DMS153 treated with DMSO at 0.1 percent for 48 hours (cell line): ENCODE results near the gene SF1.

Experiments used
- DNase-seq: peaks from one replicate; lab custom pipeline; 2025; ENCODE audit not compliant: unreplicated experiment; lab: John Stamatoyannopoulos, UW

The SF1 gene

DNA sequence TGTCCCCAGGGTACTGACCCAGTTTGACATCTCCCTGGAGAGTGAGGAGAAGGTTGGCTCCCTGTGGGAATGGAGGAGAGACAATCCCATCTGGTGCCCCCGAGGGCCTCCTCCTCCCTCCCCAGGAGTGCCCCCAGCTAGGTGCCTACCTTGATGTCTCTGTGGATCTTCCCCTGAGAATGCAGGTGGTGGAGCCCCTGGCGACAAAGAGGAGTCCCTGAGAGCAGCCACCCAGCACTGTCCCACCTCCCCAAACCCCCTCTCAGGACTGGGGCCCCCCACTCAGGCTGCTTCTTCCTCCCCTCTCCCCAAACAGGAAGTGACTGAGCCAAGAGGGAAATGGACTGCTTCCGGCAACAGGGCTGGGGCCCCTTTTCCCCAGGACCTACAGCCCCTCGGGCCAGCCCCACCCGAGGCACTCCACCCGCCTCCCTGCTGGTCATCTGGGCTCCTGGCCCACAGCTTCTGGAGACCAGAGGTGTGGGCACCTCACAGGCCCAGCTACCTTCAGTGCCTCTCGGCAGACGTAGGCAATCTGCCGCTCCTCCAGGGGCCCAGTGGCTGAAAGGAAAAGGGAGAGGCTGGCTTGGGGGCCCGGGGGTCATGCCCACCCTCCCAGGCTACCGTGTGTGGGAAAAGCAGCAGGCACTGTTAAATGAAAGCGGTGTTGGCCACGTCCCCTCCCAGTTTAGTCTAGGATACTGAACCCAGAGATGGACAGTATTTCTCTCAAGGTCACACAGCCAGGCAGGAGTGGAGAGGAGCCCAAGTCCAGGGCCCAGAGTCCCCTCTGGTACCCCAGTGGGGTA is 23.4 kb upstream of the SF1 start:
- no peak for DNase-seq

DNA sequence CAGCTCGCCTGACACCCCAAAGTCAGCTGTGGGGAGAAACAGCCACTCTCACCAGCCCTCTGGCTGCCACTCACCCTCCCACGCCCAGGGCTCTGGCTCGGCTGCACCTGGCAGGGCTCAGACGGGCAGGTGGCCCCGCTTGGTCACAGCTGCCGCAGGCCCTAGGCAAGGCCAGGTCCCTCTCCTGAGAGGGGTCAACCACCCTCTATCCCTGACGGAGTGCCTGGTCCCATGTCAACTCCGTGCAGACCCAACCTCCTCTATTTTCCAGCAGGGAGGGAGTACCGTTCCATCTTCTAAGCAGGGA is 22.8 kb upstream of the SF1 start:
- no peak for DNase-seq

DNA sequence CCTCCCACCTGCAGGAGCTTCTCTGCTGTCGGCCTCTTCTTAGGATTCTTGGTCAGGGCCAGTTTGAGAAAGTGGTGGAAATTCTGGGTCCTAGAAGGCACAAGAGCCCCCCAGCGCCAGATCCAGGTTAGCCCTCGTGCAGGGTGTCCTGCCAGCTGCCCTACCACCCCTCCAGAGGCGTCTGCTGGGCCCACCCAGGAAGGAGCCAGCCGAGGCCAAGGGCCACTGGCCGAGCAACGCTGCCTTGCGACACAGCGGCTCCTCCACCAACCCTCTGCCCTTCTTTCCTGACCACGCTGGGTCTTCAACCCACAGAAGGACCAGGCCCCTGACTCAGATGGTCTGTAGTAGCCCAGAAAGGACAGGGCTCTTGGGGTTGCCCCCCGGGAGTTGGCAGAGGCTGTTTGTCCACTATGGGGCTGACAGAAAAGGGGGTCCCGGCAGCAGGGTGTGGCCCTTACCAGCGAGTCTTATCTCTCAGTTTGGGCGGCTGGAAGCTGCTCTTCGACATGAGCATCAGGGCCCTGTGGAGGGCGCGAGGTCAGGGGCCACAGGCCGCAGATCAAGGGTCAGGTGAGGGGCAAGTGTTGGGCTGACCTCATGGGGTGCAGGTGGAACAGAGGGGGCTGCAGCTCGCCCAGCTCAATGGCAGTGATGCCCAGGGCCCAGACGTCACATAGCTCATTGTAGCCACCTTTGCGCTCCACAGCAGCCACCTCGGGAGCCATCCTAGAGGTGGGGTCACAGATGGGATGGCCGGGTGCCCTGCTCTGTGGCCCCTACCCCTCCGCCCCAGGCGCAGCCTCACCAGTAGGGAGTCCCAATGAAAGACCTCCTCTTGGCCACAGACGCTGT is 22.2 kb upstream of the SF1 start:
- no peak for DNase-seq

DNA sequence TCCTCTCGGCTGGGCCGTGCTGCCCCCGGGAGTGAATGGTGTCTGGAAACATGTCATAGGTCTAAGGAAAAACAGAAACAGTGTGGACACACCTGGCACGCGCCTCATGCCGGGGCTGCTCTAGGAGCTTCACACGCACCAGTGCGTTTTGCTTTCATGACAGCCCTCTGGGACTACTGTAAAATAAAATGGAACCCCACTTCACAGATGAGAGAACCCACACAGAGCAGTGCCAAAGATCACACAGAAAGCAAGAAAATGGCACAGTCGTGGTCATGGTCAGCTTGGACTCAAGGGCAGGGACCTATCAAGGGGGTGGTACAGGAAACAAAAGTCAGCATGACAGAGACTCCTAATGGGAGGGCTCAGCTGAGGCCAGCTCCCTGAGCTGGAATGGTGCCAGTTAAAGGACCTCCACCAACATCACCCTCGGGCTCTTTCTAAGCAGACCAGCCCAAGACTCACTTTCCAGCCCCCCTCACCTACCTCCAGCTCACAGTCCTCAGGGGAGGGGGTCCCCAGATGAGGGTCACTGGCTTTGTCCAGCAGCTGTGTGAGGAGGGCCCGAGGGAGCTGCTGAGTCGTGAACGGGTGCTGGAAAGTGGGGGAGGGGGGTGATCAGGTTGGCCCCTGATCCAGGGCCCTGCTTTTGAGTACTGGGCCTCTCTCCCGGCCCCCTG is 21.4 kb upstream of the SF1 start:
- no peak for DNase-seq

DNA sequence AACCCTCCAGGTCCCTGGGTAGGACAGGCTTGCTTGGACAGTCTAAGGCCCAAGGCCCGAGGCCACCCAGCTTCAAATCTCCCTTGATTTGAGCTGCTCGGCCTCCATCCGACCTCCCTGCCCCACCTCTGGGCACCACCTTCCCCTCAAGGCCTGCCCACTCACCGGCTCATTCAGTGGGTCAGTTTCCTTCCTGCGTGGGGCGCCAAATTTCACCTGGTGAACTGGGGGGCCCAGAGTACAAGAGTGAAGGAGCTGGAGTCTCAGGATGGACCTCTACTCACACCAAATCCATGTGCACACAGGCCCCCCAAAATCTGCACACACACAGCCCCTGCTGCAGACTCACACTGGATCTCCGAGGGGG is 20.9 kb upstream of the SF1 start:
- no peak for DNase-seq

DNA sequence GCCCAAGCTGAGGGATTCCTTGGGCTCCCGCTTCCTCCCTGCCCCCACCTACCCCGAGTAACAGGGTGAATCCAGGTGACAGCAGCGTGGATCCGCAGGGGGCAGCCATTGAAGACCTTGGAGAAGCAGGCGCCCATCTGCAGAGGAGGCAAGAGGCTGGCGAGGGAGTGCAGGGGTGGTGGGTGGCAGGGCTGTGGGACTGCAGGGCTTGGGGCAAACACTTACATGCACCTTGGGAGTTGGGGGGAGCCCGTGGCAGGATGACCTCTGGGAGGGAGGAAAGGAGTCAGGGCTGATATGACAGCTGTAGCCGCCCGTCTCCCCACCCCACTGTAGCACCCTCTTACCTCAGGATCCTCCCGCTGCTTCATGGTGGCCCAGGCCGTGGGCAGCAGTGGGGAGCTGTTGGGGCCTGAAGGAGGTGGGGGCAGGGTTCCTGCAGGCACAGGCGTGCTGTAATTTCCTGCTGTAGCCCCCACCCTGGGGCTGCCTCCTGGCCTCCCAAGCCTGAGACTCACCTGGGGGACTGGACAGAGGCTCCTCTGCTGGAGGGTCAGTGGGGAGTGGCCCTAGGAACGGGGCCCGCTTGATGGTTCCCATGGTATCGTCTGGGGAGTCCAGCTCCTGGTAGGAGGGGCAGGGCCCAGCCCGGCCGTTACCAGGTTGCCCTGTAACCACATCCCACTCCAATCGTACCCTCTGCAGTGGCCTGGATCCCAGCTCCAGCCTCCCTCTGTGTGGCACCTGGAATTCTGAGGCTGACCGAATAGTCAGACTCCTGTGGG is 18.6 kb upstream of the SF1 start:
- no peak for DNase-seq

DNA sequence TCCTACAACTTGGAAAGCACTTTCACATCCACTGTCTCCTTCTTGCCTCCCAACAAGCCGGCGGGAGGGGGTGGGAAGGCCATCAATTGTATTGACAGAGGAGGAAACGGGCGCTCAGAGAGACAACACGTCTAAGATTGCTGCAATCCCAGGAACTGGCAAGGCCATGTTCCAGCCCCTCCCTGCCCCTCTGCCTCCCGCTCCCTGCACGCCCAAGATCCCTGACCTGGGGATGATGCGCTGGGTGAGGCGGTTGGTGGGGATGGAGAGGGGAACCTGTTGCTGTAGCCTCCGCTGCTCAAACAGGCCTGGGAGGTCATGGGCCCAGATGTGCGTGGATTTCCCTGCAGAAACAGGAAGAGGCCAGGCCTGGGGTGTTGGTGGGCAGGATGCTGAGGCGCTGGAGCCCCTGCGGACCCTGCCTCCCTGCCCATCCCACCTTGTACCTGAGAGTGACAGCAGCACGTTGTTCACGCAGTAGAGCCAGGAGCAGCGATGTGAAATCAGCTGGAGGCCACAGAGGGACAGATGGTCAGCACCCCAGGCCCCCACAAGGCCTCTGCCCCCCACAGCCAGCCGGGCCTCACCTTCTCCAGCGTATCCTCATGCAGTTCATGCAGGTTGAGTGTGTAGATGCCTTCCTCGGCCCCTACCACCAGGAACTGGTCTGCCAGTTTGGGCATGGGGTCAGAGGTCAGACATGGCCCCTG is 17.9 kb upstream of the SF1 start:
- DNase-seq, result no peak

DNA sequence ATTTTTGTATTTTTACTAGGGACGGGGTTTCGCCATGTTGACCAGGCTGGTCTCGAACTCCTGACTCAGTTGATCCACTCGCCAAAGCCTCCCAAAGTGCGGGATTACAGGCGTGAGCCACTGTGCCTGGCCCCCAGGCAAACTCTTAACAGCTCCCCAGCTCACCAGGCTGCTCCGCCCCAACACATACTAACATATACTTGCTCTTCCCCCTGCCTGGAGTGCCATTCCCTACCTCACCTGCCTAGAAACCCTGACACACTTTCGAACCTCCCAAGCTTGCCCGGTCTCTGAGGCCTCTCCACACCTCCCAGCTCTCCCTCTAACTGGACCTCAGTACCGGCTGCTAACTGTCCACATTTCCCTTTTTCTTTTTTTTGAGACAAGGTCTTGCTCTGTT is 16.2 kb upstream of the SF1 start:
- no peak for DNase-seq

DNA sequence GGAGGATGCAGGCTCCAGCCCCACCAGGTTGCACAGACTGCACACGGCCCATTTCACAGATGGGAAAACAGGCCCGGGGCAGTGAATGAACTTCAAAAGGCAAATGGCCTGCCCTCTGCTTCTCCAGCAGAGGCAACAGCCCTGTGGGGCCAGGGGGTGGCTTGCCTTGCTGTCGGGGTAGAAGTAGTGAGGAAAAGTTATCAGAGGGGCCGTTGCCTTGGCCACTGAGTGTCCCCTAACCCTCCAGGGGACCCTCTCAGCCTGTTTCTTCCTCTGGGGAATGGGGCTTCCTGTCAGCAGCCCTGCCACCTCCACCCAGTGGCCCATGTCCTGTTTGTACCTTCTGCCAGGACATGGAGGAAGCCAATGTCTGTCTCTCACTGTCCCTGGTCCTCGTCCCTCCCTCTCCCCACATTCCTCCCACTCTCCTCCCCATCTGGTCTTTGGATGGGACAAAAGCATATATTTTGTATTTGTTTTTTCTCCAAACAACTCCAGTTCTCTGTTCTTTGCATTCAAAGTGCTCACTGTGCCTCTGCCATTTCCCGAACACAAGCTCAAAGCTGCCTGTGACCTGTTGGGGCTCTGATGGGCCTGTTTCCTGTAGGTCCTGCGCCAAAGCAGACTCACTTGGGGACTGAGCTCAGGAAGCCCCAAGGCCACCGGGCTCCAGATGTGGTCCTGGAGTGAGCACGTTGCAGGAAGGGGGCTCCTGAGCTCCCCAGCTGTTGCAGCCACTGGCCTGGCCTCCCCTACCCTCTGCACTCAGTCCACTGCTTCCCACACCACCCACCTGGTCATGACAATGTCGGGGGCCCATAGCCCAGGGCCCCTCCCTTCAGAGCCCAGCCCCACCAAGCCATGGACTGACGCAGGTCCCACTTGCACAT is 15.2 kb upstream of the SF1 start:
- no peak for DNase-seq

DNA sequence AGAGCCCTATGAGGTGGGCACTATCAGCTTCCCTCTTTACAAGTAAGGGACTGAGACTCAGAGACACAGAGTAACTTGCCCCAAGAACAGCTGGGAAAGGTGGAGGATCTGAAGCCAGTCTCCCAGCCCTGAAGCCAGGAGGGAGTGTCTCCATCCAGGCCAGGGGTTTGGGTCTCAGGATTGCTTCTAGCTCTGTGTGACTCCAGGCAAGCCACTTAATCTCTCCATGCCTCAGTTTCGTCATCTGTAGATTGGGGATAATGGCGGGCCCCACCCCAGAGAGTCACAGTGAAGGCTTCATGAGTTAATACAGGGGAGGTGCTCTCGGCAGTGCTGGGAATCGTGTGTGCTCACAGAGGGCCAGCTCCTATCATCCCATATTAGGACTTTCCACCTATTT is 14.1 kb upstream of the SF1 start:
- DNase-seq, result no peak

DNA sequence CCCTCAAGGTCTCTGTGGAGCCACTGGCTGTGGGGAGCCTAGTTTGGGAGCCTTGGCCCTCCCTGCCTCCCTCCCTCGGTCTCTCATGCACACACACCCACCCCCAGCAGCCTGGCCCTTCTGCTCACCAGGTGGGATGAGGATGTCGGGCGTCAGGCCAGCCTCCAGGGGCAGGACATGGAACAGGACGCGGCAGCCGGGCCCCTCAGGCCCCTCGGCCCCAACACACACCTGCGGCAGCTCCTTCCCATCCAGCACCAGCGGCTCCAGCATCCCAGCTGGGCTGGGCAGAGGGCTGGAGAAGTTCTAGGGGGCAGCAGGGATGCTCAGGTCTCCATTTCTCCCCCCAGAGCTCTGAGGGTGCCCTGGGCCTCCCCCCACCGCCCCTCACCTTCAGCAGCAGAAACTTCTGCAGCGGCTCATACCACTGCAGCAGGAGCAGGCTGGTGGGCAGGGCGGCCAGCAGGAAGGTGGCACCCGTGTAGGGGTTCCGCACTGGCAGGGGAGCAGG is 13.5 kb upstream of the SF1 start:
- DNase-seq, result no peak

DNA sequence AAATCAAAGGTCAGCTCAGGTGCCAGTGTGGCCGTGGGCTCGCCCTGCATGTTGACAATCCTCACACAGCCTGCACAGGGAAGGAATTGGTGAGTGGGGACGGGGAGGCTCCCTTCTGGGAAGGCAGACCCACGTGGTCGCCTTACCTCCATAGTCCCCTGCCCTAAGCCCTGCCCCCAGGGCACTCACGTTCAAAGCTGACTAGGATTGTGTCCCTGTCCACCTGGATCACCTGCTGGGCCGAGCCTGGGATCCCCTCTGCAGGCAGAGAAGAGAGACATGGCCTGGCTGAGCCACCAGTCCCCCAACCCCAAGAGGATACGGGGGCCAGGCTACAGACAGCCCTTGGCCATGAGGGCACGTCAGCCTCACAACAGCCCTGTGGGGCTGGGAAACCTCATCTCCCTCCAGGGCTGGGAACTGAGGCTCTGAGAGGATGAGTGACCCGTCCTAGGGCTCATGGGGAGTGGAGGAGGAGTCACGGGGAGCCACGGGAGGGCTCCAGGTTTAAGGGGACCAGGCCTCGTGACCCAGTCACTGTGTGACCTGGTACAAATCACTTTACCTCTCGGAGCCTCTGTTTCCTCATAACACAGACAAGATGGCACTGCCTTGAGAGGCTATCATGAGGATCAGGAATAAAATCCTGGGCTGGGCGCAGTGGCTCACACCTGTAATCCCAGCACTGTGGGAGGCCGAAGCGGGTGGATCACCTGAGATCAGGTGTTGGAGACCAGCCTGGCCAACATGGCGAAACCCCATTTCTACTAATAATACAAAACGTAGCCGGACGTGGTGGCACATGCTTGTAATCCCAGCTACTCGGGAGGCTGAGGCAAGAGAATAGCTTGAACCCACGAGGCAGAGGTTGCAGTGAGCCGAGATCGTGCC is 12.1 kb upstream of the SF1 start:
- DNase-seq, result no peak

DNA sequence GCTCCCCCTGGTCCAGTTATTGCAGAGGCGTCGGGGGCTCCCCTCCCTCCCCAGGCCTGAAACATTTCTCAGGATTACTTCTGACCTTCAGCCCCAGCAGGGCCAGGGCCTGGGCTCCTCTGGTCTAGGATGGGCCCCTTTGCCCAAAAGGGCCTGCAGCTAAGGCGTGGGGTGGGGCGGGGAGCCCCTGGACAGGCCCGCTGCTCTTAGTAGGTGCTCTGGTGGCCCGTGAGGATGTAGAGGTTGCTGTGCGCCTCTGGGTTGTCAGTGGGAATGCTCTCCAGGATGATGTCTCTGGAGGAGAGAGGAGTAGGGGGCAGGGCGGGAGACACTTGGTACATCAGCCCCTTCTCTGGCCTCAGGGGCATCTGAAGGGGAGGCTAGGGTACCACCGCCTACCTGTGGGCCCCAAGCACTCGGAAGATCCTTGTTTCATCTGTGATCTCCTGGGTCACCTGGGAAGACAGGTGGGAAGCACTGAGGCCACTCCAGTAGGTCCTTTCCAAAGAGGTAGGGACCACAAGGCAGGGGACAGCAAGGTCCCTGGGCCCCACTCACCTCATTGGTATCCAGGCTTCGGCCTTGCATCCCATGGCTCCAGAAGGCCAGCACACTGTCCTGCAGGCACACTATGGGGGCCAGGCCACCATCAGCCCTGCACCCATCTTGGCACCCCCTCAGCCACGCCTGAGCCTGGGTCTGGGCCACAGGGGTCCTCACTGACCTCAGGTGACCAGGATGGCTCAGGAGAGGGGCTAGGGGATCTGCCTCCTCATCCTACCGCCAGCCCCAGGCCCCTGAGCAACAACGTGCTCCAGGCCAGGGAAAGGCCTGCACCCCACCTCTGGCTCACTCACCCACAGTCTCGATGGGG is 11.2 kb upstream of the SF1 start:
- no peak for DNase-seq

DNA sequence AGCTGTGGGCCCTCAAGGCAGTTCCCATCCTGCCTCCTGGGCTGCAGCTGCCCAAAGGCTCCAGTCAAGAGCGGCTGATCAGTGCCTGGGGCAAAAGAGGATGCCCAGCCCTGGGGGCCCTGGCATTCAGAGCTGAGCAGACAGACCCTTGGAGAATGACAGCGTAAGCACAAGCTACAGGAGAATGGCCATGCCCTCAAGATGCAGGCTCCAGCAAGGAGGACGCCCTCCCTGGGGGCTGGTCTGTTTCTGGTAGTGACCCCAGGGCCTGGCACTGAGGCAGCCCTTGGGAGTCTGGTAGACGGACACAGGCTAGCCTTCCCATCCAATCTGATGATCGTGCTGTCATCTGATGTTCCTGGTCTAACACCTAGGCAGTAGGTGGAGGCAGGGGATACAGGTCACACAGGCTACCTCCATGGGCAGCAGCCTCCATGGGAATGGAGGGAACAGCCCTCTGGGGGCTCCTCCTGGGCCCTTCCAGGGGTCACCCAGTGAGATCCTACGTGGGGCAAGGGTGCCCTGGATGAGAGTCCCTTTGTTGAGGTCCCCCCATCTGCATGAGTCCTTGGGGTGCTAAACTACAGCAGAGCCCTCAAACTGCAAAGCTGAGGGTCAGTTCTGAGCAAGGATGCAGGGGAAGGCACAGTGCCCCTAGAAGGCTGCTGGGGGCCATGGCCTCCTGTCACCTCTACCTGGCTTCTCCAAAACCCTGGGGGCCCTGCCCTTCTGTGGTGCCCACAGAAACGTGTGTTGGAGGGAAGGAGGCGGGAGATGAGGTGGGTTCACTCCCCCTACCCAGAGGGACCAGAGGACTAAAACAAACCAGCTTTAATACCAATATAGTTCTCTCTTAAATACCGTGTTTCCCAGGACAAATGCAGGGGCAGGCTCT is 10.2 kb upstream of the SF1 start:
- DNase-seq, result no peak

DNA sequence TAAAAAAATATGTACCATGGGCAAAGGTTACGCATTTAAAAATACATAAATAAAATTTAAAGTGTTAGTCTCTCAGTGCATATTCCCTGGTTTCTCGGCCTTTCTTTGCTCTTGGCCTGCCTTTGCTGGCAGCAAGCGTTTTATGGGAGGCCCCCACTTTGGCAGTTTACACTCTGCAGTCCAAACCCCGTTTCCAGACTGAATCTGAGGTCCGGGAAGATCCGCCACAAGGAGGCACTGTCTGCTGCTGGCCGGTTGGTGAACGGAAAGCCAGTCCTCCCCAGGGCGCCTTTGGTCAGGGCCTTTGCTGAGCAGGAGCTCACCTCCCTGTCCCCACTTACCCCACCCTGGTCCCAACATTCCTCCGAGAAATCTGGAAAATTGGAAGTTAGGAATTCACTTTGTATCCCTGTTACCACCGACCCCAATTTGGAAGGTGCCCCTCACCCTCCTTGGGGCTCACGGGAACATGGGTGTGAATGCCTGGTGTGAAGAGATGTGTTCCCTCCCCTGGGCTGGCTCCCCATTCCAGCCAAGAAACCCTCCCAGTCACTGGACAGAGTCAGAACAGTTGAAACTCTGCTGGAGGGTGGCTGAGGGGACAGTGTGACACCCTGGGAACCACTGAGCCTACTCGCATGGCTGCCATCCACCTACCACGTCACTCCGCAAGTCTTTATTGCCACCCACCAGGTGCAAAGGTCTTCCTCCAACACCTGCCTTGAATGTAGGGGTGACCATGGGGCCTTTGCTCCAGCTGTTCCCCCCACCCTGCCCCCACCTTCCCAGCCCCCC is 9.4 kb upstream of the SF1 start:
- no peak for DNase-seq

DNA sequence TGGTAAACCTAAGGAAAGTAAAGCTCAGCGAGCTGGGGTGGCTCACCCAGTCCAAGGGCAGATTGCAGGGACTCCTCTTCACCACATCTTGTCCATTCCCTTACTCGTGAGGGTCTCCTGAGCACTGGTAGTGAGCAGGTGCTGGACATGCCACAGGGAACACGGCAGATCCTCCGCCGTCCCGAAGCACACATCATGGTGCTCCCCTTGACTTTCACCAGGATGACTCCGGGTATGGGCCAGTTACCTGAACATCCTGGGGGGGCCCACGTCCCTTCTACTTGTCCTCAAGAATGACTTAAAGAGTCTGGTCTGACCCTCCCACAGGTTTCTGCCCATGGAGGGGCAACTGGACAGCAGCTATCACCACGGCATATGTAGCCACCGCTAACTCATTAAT is 8.0 kb upstream of the SF1 start:
- no peak for DNase-seq
